ENCODE data around the gene RASGEF1C. TPM values are rescaled to one million over a fixed set of nuclear protein-coding genes. Genes with fewer than 3 reads are reported as not detected.

Gene RASGEF1C
- total and polyA plus RNA-seq, 4 donors, result 0.09 to 0.10 TPM; not detected in 2

- Histone ChIP-seq H3K9me3 (ENCODE audit: control insufficient read depth in 4 of 4, low read length in 3 of 4) (no peaks in the 10 kb centered on the region), H3K4me1 (ENCODE audit: control insufficient read depth in 4 of 4, insufficient read depth in 4 of 4, low read length in 3 of 4) (no peaks in the 10 kb centered on the region), H3K4me3 (ENCODE audit: low read depth in 1 of 3, low read length in 3 of 3) (no peak overlapping the region), H3K9ac (ENCODE audit: low read depth in 1 of 2, low read length in 2 of 2) (no peak overlapping the region), H3K27me3 (ENCODE audit: control insufficient read depth in 4 of 4, insufficient read depth in 4 of 4, low read length in 3 of 4) (no peaks in the 10 kb centered on the region), H3K36me3 (ENCODE audit: control insufficient read depth in 4 of 4, insufficient read depth in 3 of 4, low read depth in 1 of 4, low read length in 3 of 4) (no peaks in the 10 kb centered on the region), H3K27ac (ENCODE audit: low read depth in 1 of 2, low read length in 2 of 2) (no peak overlapping the region)
- no peak for TF ChIP-seq HNF4A (conservative IDR thresholded peaks at IDR 0.05)
- TF ChIP-seq FOXA1 (IDR thresholded peaks at IDR 0.05), result no peak
- no peak for TF ChIP-seq ATF3 (IDR thresholded peaks at IDR 0.05)
- TF ChIP-seq MAX (IDR thresholded peaks at IDR 0.05), result no peak
- no peak for TF ChIP-seq RXRA (IDR thresholded peaks at IDR 0.05)
- TF ChIP-seq REST (IDR thresholded peaks at IDR 0.05), result no peak
- DNase-seq (ENCODE audit: low spot score), result peak; percentile 23
- WGBS, result 95% methylated on average over 43 of the region's 43 CpGs
Measured at GRCh38 chr5:180135967-180136629, 72.9 kb downstream of the RASGEF1C start.

GRCh38 chr5:180135128-180135955, 73.7 kb downstream of the RASGEF1C start:
- Histone ChIP-seq H3K36me3 (ENCODE audit: control insufficient read depth in 4 of 4, insufficient read depth in 3 of 4, low read depth in 1 of 4, low read length in 3 of 4) (no peaks in the 10 kb centered on the region), H3K4me3 (ENCODE audit: low read depth in 1 of 3, low read length in 3 of 3) (no peak overlapping the region), H3K4me1 (ENCODE audit: control insufficient read depth in 4 of 4, insufficient read depth in 4 of 4, low read length in 3 of 4) (no peaks in the 10 kb centered on the region), H3K27me3 (ENCODE audit: control insufficient read depth in 4 of 4, insufficient read depth in 4 of 4, low read length in 3 of 4) (no peaks in the 10 kb centered on the region), H3K9ac (ENCODE audit: low read depth in 1 of 2, low read length in 2 of 2) (no peak overlapping the region), H3K9me3 (ENCODE audit: control insufficient read depth in 4 of 4, low read length in 3 of 4) (no peaks in the 10 kb centered on the region), H3K27ac (ENCODE audit: low read depth in 1 of 2, low read length in 2 of 2) (no peak overlapping the region)
- DNase-seq (ENCODE audit: low spot score), result peak; percentile 29
- TF ChIP-seq HNF4G (IDR thresholded peaks at IDR 0.05), result no peak
- no peak for TF ChIP-seq CTCF (IDR thresholded peaks at IDR 0.05; ENCODE audit: low read depth, low read length, missing input control)
- TF ChIP-seq RXRA (IDR thresholded peaks at IDR 0.05), result no peak
- no peak for TF ChIP-seq JUND (IDR thresholded peaks at IDR 0.05)
- no peak for TF ChIP-seq HNF4A (conservative IDR thresholded peaks at IDR 0.05)
- no peak for TF ChIP-seq TAF1 (conservative IDR thresholded peaks at IDR 0.05)
- no peak for TF ChIP-seq SP1 (IDR thresholded peaks at IDR 0.05)
- no peak for TF ChIP-seq GABPA (IDR thresholded peaks at IDR 0.05 in 1 of 2, conservative IDR thresholded peaks at IDR 0.05 in 1 of 2)
- no peak for TF ChIP-seq EGR1 (IDR thresholded peaks at IDR 0.05; ENCODE audit: low read depth in 2 of 2)
- TF ChIP-seq YY1 (IDR thresholded peaks at IDR 0.05), result no peak
- no peak for TF ChIP-seq FOXA1 (IDR thresholded peaks at IDR 0.05)
- no peak for TF ChIP-seq ATF3 (IDR thresholded peaks at IDR 0.05)
- TF ChIP-seq NR2F2 (IDR thresholded peaks at IDR 0.05), result no peak
- TF ChIP-seq MAX (IDR thresholded peaks at IDR 0.05), result no peak
- no peak for TF ChIP-seq RAD21 (IDR thresholded peaks at IDR 0.05)
- TF ChIP-seq REST (IDR thresholded peaks at IDR 0.05), result no peak
- no peak for TF ChIP-seq FOXA2 (IDR thresholded peaks at IDR 0.05)
- no peak for TF ChIP-seq ZBTB33 (IDR thresholded peaks at IDR 0.05)
- WGBS, result 61% methylated on average over 13 of the region's 13 CpGs

Measured in liver (tissue), 9 donors.